Kidney capillary endothelial cell (primary cell): ENCODE results near the gene HCRTR1.

Experiments used
- DNase-seq: peaks from one replicate; pipeline ENCODE4 v3.0.0-alpha.2; 2018; ENCODE audit warnings: low spot score

HCRTR1 gene

GRCh38 chr1:31650161-31651088, 32.9 kb downstream of the HCRTR1 start:
- no peak for DNase-seq

DNA sequence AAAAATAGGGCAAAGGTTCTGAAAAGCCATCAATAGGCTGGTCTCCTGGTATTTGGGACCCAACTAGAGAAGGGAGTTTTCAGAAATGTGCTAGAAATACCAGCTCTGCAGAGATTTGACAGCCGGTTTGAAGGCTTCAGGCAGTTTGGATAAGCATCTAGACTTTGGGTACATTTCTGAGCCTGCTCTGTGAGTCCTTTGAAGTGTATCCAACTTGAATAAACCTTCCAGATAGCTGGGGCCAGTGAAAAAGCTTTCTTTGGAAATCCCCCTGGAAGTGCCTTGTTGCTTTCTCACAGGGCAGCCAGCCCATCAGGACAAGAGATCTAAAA, 33.6 kb downstream of the HCRTR1 start:
- no peak for DNase-seq

DNA sequence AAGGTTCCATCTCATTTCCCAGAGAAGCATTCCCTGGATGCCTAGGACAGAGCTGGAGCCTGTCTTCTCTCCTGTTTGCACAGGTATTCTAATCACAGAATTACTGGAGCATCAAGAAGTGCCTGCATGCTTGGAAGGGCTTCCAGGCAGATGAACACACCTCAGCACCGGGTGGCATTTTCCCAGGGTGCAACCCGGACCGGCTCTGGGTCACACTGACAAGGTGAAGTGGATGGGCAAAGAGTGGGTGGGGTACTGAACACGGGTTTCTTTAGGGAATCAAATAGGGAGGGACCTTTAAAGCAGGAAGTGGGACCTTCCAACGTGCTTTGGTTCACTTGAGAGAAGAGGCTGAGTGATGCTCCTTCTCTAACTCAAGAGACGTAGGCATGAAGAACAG, 34.3 kb downstream of the HCRTR1 start:
- no peak for DNase-seq

GRCh38 chr1:31652891-31653499, 35.5 kb downstream of the HCRTR1 start:
- no peak for DNase-seq

DNA sequence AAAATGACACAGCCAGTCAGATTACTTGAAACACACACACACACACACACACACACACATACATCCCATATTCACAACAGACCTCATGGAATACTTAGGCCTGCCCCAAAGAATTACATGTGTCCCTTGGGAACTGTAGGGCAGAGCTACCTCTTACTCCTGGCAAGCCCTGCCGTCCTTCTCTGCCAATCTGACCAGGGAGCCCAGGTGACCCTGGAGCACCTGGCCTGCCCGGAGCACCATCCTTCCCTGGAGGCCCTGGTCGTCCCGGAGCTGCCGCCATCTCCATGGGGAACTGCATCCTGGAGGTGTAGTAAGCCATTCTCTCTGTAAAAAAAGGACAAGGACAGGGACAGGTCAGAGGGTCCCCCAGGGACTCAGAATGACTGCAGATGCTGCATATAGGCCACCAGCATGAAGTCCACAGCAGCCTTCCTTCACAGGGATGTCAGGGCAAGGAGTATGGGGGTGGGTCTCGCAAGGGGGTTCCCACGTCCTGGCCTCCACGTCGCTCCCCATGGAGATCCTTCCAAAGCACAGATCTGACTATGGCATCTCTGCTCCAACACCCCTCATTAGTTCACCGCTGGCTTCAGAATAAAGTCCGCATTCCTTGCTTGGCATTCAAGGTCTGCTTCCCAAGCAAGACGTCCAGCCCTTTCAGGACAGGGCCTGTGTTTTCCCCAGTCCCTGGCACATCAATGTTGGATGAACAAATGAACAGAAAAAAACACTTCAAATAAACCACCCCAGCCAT, 36.4 kb downstream of the HCRTR1 start:
- DNase-seq = no peak

- DNase-seq = no peak
These were observed 36.9 kb downstream of the HCRTR1 start for GRCh38 chr1:31654474-31654776.

DNA sequence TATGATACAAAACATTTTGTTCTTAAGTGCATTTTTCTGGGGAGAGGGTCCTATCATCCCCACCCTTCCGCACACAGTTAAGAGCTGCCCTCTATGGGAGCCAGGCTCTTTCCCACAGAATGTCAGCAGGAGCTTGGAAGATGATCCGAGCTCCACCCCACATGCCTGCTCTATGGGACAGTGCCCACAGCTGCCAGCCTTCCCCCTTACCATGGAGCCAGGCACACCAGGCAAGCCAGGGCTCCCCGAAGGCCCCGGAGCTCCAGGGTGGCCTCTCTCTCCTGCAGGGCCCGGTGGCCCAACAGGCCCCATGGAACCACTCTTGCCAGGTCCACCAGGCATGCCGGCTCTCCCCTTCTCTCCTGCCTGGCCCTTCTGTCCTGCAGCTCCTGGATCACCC, 37.6 kb downstream of the HCRTR1 start:
- DNase-seq = no peak

- no peak for DNase-seq
These were observed 38.3 kb downstream of the HCRTR1 start for GRCh38 chr1:31655756-31656155.

DNA sequence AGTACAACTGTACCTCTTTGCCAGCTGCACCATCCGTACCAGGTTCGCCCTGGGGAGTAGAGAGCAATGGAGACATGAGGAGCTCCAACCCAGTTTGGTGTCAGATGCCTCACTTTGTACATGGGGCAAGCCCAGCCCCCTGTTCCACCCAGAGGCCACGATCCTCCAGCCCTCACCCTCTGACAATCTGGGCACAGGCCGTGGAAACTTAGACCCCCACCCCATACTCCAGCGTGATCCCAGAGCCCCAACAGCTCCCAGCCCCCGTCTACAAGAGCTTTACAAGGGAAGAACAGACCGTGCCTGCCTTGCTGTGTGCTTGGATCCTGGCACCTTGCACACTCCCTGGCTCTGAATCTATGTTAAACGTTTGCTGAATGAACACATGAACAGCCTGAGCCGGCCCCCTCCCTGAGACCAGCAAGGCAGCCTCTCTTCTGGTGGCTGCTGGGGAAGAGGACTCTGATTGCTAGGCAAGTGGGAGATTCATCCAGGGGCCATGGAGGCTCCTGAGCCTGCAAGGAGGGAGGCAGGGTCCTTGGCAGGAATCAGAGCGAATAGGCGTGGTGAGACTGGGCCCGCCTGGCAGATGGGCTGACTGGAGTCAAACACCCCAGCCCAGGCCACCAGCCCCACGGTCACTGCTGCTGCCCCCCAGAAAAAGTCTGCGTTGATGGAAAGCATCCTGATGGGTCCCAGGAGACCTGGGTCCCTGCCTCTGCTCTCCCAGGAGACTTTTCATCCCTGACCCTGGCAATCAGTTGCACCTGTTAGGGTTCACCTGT, 39.7 kb downstream of the HCRTR1 start:
- no peak for DNase-seq

GRCh38 chr1:31657972-31658510, 40.6 kb downstream of the HCRTR1 start:
- DNase-seq = no peak

DNA sequence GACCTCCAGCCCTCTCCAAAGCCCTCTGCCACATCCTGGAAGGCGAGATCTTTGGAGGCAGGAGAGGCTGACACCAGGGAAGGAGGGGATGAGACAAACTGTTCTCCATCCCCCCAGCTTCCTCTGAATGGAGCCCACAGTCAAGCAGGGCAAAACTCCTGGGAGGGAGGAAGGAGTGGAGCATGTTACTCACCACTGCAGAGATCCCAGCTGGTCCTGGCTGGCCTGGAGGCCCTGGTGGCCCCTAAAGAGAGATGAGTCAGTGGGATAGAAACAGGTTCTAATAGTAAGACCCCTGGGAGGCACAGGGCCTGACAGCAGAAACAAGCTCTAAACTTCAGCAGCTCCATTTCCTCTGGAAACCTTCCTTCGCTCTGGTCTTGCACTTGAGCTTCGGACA, 41.2 kb downstream of the HCRTR1 start:
- DNase-seq = peak; percentile 48

DNA sequence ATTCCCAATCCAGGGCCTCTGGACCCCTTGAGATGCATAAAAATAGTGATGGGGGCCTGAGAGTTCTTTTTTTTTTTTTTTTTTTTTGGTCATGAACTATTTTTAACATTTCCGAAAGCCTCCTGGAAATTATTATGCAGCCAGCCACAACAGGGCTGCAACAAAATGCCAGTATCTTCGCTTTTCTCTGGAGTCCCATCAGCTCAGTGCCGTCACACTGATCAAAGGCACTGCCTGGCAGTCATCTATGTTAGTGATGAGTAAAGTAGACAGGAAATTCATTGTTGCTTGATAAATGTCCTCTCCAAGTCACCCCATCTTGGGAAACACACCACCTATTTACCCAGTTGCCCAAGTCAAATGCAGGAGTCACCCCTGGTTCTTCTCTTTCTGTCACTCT, 42.4 kb downstream of the HCRTR1 start:
- no peak for DNase-seq

GRCh38 chr1:31660871-31661455, 43.5 kb downstream of the HCRTR1 start:
- no peak for DNase-seq

DNA sequence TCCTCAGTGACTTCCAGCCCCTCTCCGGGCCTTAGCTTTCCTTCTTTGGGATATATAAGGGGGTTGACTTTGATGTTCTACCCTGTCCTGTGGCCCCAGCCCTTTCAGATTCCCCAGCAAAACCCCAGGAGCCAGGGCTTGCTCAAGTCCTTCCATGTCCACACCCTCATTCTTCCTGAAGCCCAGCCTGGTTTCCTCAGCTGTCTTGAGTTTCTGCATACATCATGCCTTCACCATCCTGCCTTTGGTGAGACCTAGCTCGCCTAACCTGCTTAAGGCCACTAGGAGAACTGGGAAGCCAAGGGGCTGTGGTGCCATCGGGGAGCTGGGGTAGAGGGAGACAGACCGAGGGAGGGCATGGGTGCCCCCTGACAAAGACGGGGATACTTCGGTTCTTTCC, 44.4 kb downstream of the HCRTR1 start:
- DNase-seq = no peak

DNA sequence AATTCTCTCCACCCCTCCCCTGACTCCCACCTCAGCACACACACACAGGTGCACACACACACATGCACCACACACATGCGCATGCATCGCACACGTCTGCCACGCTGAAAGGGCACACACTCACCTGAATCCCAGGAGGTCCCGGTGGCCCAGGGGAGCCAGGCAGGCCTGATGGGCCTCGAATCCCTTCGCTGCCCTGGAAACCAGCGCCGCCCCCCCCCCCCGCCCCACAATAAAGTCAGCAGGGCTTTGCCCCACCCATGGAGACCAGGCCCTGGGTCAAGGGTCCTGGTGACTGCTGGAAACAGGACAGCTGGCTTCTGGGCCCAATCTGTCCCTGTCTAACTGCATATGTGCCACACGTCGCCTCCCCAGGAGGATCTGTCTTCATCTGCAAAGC, 45.0 kb downstream of the HCRTR1 start:
- DNase-seq = no peak

DNA sequence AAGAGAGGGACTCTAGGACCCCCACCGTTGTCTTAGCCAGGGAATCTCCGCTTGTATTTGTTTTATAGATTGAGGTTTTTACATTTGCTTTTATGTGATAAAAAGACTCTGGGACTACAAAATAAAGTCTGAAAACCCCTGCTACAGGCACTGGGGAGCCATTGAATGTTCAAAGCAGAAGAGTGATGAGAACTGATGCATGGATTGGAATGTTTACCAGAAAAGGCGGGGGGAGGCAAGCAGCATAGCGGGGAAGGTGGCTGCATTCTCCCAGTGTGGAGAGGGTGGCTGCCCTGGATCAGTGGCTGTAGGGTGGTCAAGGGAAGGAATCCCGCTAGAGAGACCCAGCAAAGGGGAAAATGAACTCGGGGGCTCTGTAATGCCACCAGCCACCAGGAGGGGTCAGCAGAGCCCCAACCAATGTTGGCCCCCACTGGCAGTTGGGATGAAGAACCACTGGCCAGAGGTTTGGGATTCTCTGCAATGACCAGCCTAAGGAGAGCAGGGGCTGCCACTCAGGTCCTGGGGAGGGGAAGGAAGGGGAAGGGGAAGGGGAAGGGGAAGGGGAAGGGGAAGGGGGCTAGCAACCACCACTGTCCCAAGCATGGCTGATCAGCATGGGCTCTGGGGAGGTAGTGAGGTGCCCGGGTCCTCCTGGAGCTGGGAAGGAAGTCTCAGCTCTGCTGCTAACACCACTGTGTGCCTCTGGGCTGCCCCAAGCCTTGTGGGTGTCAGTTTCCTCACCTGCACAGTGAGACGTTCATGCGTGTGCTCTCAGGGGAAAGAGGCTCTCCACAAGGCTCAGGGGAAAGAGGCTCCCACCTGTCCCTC, 46.3 kb downstream of the HCRTR1 start:
- DNase-seq = peak; percentile 46

DNA sequence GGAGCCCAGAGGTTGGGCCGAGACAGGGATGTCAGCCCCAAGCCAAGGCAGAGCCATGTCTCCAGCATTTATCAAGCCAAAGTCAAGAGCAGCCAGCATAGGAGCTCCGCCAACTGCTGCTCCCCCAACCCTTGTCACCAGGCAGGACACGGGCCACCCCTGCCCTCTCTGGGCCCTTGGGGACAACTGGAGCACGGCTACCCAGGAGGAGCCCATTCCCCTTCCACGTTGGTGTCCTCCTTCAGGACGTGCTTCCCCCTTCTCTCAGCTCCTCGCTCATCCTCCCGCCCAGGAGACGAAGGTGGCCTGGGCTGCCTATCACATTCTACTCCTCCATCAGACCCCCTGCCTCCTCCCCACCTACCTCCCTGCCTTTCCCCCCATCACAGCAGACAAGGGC, 47.0 kb downstream of the HCRTR1 start:
- no peak for DNase-seq

- no peak for DNase-seq
These were observed 47.9 kb downstream of the HCRTR1 start for GRCh38 chr1:31665234-31665878.

GRCh38 chr1:31666263-31666963, 48.9 kb downstream of the HCRTR1 start:
- no peak for DNase-seq
